Nephron progenitor cell (in vitro differentiated cells): ENCODE data around the gene TADA2B.

ENCODE experiments used
- DNase-seq: peaks from one replicate; pipeline ENCODE4 v3.0.0; 2021
- H3K27ac Mint-ChIP-seq: 2 replicates; pipeline ENCODE4 v1.8.0; 2021; ENCODE audit warnings: mild to moderate bottlenecking, moderate library complexity, mixed read lengths
- H3K27me3 Mint-ChIP-seq: 2 replicates; pipeline ENCODE4 v1.8.0; 2021; ENCODE audit warnings: mild to moderate bottlenecking, low read depth, mixed read lengths; ENCODE audit not compliant: poor library complexity
- H3K36me3 Mint-ChIP-seq: 2 replicates; pipeline ENCODE4 v1.8.0; 2021; ENCODE audit warnings: low read depth, mixed read lengths
- H3K4me1 Mint-ChIP-seq: 2 replicates; pipeline ENCODE4 v1.8.0; 2021; ENCODE audit warnings: mixed read lengths
- H3K4me3 Mint-ChIP-seq: 2 replicates; pipeline ENCODE4 v1.8.0; 2021; ENCODE audit warnings: mild to moderate bottlenecking, moderate library complexity, mixed read lengths
- H3K9me3 Mint-ChIP-seq: 2 replicates; pipeline ENCODE4 v1.8.0; 2021; ENCODE audit warnings: mild to moderate bottlenecking, moderate library complexity, mixed read lengths
- TF ChIP-seq, protein P1 (sequence below): fragments of 200-600 bp; sonication (generic); IDR thresholded peaks from 2 replicates; pipeline ENCODE4 v1.5.0; 2021; ENCODE audit warnings: antibody characterized with exemption

TADA2B gene, protein sequence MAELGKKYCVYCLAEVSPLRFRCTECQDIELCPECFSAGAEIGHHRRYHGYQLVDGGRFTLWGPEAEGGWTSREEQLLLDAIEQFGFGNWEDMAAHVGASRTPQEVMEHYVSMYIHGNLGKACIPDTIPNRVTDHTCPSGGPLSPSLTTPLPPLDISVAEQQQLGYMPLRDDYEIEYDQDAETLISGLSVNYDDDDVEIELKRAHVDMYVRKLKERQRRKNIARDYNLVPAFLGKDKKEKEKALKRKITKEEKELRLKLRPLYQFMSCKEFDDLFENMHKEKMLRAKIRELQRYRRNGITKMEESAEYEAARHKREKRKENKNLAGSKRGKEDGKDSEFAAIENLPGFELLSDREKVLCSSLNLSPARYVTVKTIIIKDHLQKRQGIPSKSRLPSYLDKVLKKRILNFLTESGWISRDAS

DNA sequence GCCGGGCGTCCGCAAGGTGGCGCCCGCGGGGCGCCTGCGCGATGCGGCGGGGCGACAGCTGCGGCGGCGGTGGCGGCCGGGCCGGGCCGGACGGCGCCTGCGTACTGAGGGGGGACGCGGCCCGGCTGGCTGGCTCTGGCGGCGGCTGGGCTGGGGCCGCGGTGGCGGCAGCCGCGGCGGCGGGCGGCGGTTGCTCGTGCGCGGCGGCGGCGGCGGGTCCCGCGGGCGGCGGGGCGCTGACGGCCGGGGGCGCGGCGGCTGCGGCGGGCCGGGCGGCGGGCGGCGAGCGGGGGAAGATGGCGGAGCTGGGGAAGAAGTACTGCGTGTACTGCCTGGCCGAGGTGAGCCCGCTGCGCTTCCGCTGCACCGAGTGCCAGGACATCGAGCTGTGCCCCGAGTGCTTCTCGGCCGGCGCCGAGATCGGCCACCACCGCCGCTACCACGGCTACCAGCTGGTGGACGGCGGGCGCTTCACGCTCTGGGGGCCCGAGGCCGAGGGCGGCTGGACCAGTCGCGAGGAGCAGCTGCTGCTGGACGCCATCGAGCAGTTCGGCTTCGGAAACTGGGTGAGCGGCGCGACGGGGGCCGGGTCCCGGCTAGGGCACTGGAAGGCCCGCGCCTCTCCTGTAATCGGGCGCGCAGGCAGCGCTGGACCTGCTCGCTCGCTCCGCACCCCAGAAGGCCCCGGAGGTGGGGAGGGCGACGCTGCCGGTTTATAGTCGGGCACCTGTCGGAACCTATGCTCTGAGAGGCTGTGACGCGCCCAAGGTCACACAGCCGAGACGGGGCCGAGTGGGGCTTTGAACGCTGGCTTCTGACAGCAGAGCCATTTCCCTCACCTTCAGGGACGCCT, at the start of gene TADA2B:
TSS of gene TADA2B (plus strand) at position 89 of the 853 bp plus-strand sequence. CDS start at position 297, 208 bp downstream.
- DNase-seq, result peak; percentile 57

DNA sequence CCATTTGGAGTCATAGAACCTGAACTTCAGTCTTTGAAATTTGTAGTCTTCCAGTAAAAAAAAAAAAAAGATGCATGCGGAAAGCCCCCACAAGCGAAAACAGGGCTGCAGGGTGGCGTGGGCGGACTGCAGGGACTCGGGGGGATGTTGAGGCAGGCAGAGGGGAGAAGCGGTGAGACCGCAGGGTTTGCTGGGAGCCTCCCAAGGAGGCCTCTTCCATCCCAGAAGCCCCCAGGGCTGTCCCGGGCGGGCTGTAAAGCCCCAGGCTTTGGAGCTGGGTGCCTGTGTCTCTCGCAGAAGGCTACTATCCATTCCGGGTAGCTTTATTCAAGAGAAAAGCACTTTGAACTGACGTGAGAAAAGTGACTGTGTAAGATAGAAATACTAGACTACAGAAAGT, 46.7 kb upstream of the TADA2B start:
- no peak for DNase-seq
- TF ChIP-seq, protein P1, sequence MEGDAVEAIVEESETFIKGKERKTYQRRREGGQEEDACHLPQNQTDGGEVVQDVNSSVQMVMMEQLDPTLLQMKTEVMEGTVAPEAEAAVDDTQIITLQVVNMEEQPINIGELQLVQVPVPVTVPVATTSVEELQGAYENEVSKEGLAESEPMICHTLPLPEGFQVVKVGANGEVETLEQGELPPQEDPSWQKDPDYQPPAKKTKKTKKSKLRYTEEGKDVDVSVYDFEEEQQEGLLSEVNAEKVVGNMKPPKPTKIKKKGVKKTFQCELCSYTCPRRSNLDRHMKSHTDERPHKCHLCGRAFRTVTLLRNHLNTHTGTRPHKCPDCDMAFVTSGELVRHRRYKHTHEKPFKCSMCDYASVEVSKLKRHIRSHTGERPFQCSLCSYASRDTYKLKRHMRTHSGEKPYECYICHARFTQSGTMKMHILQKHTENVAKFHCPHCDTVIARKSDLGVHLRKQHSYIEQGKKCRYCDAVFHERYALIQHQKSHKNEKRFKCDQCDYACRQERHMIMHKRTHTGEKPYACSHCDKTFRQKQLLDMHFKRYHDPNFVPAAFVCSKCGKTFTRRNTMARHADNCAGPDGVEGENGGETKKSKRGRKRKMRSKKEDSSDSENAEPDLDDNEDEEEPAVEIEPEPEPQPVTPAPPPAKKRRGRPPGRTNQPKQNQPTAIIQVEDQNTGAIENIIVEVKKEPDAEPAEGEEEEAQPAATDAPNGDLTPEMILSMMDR, result no peak
- H3K9me3 Mint-ChIP-seq, result no peaks in the 10 kb centered on the region
- peaks cover 57% of the 10 kb centered on the region for H3K36me3 Mint-ChIP-seq
- H3K27me3 Mint-ChIP-seq, result no peaks in the 10 kb centered on the region
- peaks cover 9% of the 10 kb centered on the region for H3K4me1 Mint-ChIP-seq
- H3K27ac Mint-ChIP-seq, result no peak overlapping the region
- no peak overlapping the region for H3K4me3 Mint-ChIP-seq

More for the DNA sequence above, at the start of gene TADA2B:
- TF ChIP-seq, protein P1, result no peak
- H3K27me3 Mint-ChIP-seq, result peaks cover 23% of the 10 kb centered on the region
- no peaks in the 10 kb centered on the region for H3K9me3 Mint-ChIP-seq
- H3K4me3 Mint-ChIP-seq, result peak within 1 kb of the TSS; percentile 92
- H3K4me1 Mint-ChIP-seq, result peaks cover 54% of the 10 kb centered on the region
- no peaks in the 10 kb centered on the region for H3K36me3 Mint-ChIP-seq
- peak within 1 kb of the TSS; percentile 77 for H3K27ac Mint-ChIP-seq

DNA sequence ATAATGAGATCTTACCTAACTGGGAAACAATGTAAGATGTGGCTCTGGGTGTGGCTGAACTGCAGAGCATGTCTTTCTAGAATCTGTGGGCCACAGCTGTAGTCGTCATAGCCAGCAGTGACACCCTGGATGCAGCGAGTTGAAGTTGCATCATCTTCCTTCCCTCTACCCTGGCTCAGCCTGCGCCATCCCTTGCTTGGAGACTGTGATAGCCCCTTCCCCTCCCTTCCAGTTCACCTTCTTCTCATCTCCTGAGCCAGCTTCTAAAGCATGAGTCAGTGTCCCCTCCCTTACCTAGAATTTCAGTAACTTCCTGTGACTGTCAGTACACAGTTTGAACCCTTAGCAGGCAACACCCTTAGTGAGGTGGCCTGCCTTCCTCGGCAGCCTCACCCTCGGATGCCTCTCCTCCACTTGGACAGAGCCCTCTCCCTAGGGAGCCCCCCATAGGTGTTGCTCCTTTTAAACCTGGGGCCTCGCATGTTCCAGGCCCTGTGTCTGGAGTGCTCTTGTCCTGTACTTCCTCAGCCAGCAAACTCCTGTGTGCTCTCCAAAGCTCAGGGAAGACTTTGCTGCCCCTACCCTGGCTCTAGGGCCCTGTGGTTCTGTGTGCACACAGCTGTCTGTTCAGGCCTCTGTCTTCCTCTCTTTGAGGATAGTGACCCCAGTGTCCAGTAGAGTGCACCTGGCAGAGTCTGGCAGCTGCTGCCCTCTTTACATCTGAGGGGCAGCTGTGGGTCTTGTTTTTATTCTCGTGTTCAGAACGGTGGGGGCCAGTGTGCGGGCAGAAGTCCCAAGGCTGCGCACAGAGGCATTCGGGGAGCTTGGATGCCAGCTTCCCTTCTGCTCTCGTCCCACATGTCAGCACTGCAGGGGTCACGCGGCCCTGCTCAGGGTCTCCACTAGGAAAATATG, 43.7 kb upstream of the TADA2B start:
- Mint-ChIP-seq H3K4me1 (peaks cover 9% of the 10 kb centered on the region), H3K36me3 (peaks cover 78% of the 10 kb centered on the region), H3K27me3 (peaks cover 2% of the 10 kb centered on the region), H3K9me3 (no peaks in the 10 kb centered on the region), H3K4me3 (no peak overlapping the region), H3K27ac (peak overlapping the region; percentile 78)
- TF ChIP-seq, protein P1, result no peak
- no peak for DNase-seq

DNA sequence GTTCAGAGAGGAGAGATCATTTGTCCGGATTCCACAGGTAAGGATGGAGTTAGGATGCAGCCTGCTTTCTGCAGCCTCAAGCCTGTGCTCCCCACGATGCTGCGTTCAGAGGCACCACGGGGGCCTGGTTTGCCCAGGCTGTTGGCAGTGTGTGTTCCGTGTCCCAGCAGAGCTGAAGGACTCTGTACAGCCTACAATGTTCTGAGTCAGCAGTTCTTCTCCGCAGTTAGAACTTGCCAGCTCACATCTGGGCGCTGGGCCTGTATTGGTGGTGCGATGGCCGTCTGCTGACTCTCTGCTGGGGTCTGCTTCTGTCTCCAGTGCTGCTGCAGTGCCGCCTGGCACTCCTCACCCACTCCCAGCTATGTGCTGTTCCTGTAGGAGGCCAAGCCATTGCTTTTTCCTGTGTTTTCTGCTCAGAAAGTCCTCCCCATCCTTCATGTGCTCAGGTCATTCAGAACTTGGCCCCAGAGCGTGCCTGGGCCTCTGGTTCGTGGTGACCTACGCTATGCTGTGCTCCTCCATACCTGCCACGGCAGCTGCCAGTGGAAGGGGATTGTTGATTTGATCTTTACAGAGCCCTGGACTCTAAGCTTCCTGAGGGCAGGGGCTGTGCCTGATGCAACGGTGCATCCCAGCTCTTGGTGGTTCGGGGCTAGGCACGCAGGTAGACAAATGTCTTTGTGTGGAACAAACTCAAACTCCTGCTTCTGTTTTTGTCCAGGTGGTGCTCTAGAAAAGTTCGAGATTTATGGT, 42.6 kb upstream of the TADA2B start:
- H3K9me3 Mint-ChIP-seq, result no peaks in the 10 kb centered on the region
- TF ChIP-seq, protein P1, result no peak
- DNase-seq, result no peak

DNA sequence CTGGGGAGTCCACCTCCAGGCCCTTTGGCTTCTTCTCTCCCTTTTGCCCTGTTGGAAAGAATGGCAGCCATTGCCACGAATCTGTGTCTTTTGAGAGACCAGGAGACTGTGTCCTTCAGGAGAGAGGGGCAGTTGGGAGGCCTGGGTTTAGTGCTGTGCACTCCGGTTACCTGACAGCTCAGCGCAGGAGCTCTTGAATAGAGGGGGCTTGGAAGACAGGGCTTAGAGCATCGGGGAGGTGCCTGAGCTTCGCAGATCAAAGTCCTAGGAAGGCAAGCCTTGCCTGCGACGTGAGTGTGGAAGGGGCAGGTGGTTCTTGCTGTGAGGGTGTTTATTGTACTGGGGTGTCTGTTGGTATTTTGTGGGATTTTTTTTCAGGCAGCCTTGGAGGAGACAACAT, 41.9 kb upstream of the TADA2B start:
- TF ChIP-seq, protein P1, result no peak
- no peaks in the 10 kb centered on the region for H3K9me3 Mint-ChIP-seq
- no peak overlapping the region for H3K27ac Mint-ChIP-seq
- H3K4me1 Mint-ChIP-seq, result peaks cover 9% of the 10 kb centered on the region
- peaks cover 2% of the 10 kb centered on the region for H3K27me3 Mint-ChIP-seq
- DNase-seq, result no peak
- peaks cover 71% of the 10 kb centered on the region for H3K36me3 Mint-ChIP-seq
- no peak overlapping the region for H3K4me3 Mint-ChIP-seq

More for the DNA sequence above, 42.6 kb upstream of the TADA2B start:
- Mint-ChIP-seq H3K36me3 (peaks cover 74% of the 10 kb centered on the region), H3K4me1 (peaks cover 9% of the 10 kb centered on the region), H3K27ac (no peak overlapping the region), H3K27me3 (peaks cover 2% of the 10 kb centered on the region), H3K4me3 (no peak overlapping the region)
